Coronary artery (tissue), 2 donors: ENCODE results near the gene WDR6.

Experiments
- DNase-seq: peaks from one replicate; pipeline ENCODE4 v3.0.0-alpha.2; 2017; ENCODE audit warnings: low spot score
- H3K27ac ChIP-seq, 2 donors: fragments of 200-600 bp; sonication (generic); one replicate each; pipeline ENCODE4 v1.5.1; 2016 to 2019
- H3K4me3 ChIP-seq: fragments of 200-600 bp; sonication (generic); 2 replicates; pipeline ENCODE4 v1.5.1; 2016; ENCODE audit warnings: mild to moderate bottlenecking, moderate library complexity
- CTCF ChIP-seq: fragments of 200-600 bp; sonication (generic); IDR thresholded peaks from one replicate; pipeline ENCODE4 v1.5.1; 2019; ENCODE audit warnings: antibody characterized with exemption

Gene WDR6

DNA sequence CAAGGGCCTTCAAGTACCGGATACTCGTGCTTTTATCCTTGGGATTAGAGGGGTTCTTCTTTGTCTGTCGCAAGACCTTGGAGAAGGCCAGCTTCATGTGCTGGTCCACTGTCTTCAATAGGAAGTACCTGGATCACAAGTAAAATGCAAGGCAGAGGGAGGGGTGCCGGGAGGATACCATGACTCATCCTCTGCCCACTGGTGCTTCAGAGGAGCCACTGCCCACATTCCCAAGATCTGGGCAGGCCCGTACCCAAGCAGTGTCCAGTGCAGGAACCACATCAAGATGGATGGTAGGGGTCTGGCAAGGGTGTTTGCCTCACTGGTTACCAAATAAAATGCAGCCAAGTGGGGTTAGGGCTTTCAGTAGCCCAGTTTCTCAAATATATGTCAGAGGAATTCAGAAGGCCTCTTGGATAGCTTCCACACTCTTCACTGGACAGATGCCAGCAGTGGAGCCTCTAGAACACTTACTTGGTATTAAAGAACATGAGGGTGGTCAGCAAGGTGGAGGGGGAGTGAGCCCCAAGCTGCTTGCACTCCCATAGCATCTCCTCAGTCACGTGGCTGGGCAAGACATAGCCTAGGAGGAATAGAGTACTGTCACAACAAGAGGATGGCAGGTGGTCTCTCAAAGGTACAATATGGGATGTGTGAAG is 25.6 kb downstream of the WDR6 start:
- no peak for TF ChIP-seq CTCF

DNA sequence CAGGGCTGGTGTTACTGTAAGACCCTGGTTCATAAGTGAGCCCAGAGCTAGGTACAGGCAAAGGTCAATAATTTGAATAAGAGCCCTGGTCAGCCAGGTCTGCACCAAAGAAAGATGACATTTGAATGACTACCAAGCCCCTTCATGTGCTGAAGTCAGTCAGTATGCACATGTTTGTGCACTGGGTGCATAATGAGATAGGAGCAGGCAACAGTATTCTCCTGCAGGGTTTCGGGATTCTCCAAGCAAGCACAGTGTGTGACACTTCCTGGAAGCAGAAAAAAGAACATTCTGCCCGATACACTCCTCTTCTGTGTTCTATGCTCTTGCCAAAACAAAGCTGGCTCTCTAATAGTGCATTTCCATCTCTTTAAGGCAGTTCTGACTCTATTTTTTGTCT is 27.5 kb downstream of the WDR6 start:
- no peak for TF ChIP-seq CTCF
- Histone ChIP-seq H3K27ac (peak overlapping the region in 1 of 2 donors; percentile 32), H3K4me3 (no peak overlapping the region)
- no peak for DNase-seq

More for the DNA sequence above, 25.6 kb downstream of the WDR6 start:
- no peak for DNase-seq
- Histone ChIP-seq H3K27ac (no peak overlapping the region), H3K4me3 (no peak overlapping the region)

- peak overlapping the region in 1 of 2 donors; percentile 32 for H3K27ac ChIP-seq
- TF ChIP-seq CTCF = no peak
- DNase-seq = no peak
- no peak overlapping the region for H3K4me3 ChIP-seq
Observed at GRCh38 chr3:49035281-49035680, 28.1 kb downstream of the WDR6 start.

GRCh38 chr3:49053543-49053942 is 46.4 kb downstream of the WDR6 start:
- H3K27ac ChIP-seq = no peak overlapping the region
- DNase-seq = no peak
- H3K4me3 ChIP-seq = no peak overlapping the region
- TF ChIP-seq CTCF = no peak

- Histone ChIP-seq H3K4me3 (no peak overlapping the region), H3K27ac (no peak overlapping the region)
- no peak for TF ChIP-seq CTCF
- DNase-seq = no peak
Observed at GRCh38 chr3:49054344-49054862, 47.2 kb downstream of the WDR6 start.

GRCh38 chr3:49057268-49057667 is 50.1 kb downstream of the WDR6 start:
- no peak overlapping the region for H3K4me3 ChIP-seq
- TF ChIP-seq CTCF = no peak
- DNase-seq = no peak
- H3K27ac ChIP-seq = no peak overlapping the region

- DNase-seq = no peak
- Histone ChIP-seq H3K4me3 (no peak overlapping the region), H3K27ac (no peak overlapping the region)
- TF ChIP-seq CTCF = no peak
Observed at GRCh38 chr3:49058011-49058410, 50.8 kb downstream of the WDR6 start.
